Measurements from ENCODE around the gene HDAC11. TPM values are rescaled to one million over a fixed set of nuclear protein-coding genes. Genes with fewer than 3 reads are reported as not detected.

HDAC11 gene
- total and polyA plus RNA-seq, 4 donors, result 2.5 to 9.0 (median 3.2) TPM

- H3K4me3 ChIP-seq (ENCODE audit: low read depth in 1 of 3, low read length in 3 of 3), result no peak overlapping the region
- peak; percentile 78 for DNase-seq (ENCODE audit: low spot score)
- no peaks in the 10 kb centered on the region for H3K9me3 ChIP-seq (ENCODE audit: control insufficient read depth in 4 of 4, low read length in 3 of 4)
- H3K36me3 ChIP-seq (ENCODE audit: control insufficient read depth in 4 of 4, insufficient read depth in 3 of 4, low read depth in 1 of 4, low read length in 3 of 4), result no peaks in the 10 kb centered on the region
- no peaks in the 10 kb centered on the region for H3K27me3 ChIP-seq (ENCODE audit: control insufficient read depth in 4 of 4, insufficient read depth in 4 of 4, low read length in 3 of 4)
- peaks cover 0 to 4% (median 2%) of the 10 kb centered on the region in 4 donors for H3K4me1 ChIP-seq (ENCODE audit: control insufficient read depth in 4 of 4, insufficient read depth in 4 of 4, low read length in 3 of 4)
- H3K9ac ChIP-seq (ENCODE audit: low read depth in 1 of 2, low read length in 2 of 2), result no peak overlapping the region
- no peak overlapping the region for H3K27ac ChIP-seq (ENCODE audit: low read depth in 1 of 2, low read length in 2 of 2)
- TF ChIP-seq JUND (IDR thresholded peaks at IDR 0.05) (no peak), RAD21 (IDR thresholded peaks at IDR 0.05) (peak; percentile 97 to 98), REST (IDR thresholded peaks at IDR 0.05) (no peak), GABPA (IDR thresholded peaks at IDR 0.05 in 1 of 2, conservative IDR thresholded peaks at IDR 0.05 in 1 of 2) (no peak), RXRA (IDR thresholded peaks at IDR 0.05) (peak in 1 of 2 donors; percentile 53), HNF4G (IDR thresholded peaks at IDR 0.05) (no peak), NR2F2 (IDR thresholded peaks at IDR 0.05) (peak; percentile 17), MAX (IDR thresholded peaks at IDR 0.05) (no peak), ATF3 (IDR thresholded peaks at IDR 0.05) (no peak), ZBTB33 (IDR thresholded peaks at IDR 0.05) (no peak), HNF4A (conservative IDR thresholded peaks at IDR 0.05) (no peak), CTCF (IDR thresholded peaks at IDR 0.05; ENCODE audit: low read depth, low read length, missing input control) (peak; percentile 96), FOXA1 (IDR thresholded peaks at IDR 0.05) (no peak), FOXA2 (IDR thresholded peaks at IDR 0.05) (peak; percentile 41), SP1 (IDR thresholded peaks at IDR 0.05) (no peak), TAF1 (conservative IDR thresholded peaks at IDR 0.05) (no peak), EGR1 (IDR thresholded peaks at IDR 0.05; ENCODE audit: low read depth in 2 of 2) (no peak), YY1 (IDR thresholded peaks at IDR 0.05) (no peak)
- WGBS, result 40% methylated on average over 12 of the region's 12 CpGs
Observed at GRCh38 chr3:13495921-13496723, 16.0 kb downstream of the HDAC11 start.
